AG10803 (cell line): Measurements from ENCODE around the gene NOXO1.
"Not testable (repeated sequence)": the region's sequence is repeated elsewhere in the genome, so short reads cannot be mapped to it uniquely, and the experiment has no call there.

Experiments
- DNase-seq: peaks from one replicate; pipeline ENCODE4 v3.0.0; 2010; ENCODE audit warnings: low read depth
- H3K4me3 ChIP-seq: 2 replicates; pipeline ENCODE4 v1.5.1; 2011; ENCODE audit warnings: mild to moderate bottlenecking, low read length, control low read depth
- CTCF ChIP-seq: conservative IDR thresholded peaks from 2 replicates; pipeline ENCODE4 v1.5.1; 2011; ENCODE audit warnings: mild to moderate bottlenecking, low read length, control low read depth, inconsistent platforms

NOXO1 gene

GRCh38 chr16:2019921-2020831 lies 38.9 kb upstream of the NOXO1 start:
- TF ChIP-seq CTCF, result no peak
- DNase-seq, result no peak
- no peak overlapping the region for H3K4me3 ChIP-seq

GRCh38 chr16:2019518-2019920 lies 38.2 kb upstream of the NOXO1 start, which contains the start of gene NPW:
Gene NPW (plus strand): TSS chr16:2019785.
- no peak within 1 kb of the TSS for H3K4me3 ChIP-seq
- no peak for TF ChIP-seq CTCF
- DNase-seq, result no peak

- no peak for DNase-seq
- no peak overlapping the region for H3K4me3 ChIP-seq
- peak; percentile 31 for TF ChIP-seq CTCF
Observed at GRCh38 chr16:2016407-2016922, 35.2 kb upstream of the NOXO1 start.

GRCh38 chr16:2015947-2016208 lies 34.6 kb upstream of the NOXO1 start:
- TF ChIP-seq CTCF, result no peak
- DNase-seq, result no peak
- H3K4me3 ChIP-seq, result no peak overlapping the region

GRCh38 chr16:2015117-2015946 lies 34.1 kb upstream of the NOXO1 start:
- DNase-seq, result no peak
- no peak for TF ChIP-seq CTCF
- no peak overlapping the region for H3K4me3 ChIP-seq

GRCh38 chr16:2013527-2013926 lies 32.3 kb upstream of the NOXO1 start:
- no peak overlapping the region for H3K4me3 ChIP-seq
- TF ChIP-seq CTCF, result no peak
- DNase-seq, result no peak

- not testable (repeated sequence) for DNase-seq, H3K4me3 ChIP-seq
Observed at GRCh38 chr16:2011726-2012125, 30.5 kb upstream of the NOXO1 start.
